Transverse colon (tissue), 4 donors: ENCODE data around the gene FLNA.

Source experiments
- POLR2AphosphoS5 ChIP-seq, 3 donors: sonication (generic); formaldehyde crosslinking; IDR thresholded peaks; one replicate each; pipeline ENCODE4 v1.6.1; 2016; ENCODE audit warnings: antibody characterized with exemption in 3 of 3
- TF ChIP-seq, protein P1 (sequence below), 5 experiments: fragments of 200-600 bp in 3 of 5; fragments of 450-650 bp in 2 of 5; sonication (generic) in 3 of 5; IDR thresholded peaks; 1 replicate in 2 of 5; 2 replicates in 3 of 5; pipeline ENCODE4 v1.5.1; 2016 to 2017; ENCODE audit warnings: antibody characterized with exemption in 5 of 5, inconsistent platforms in 3 of 5, mild to moderate bottlenecking in 2 of 5, moderate library complexity in 1 of 5

DNA sequence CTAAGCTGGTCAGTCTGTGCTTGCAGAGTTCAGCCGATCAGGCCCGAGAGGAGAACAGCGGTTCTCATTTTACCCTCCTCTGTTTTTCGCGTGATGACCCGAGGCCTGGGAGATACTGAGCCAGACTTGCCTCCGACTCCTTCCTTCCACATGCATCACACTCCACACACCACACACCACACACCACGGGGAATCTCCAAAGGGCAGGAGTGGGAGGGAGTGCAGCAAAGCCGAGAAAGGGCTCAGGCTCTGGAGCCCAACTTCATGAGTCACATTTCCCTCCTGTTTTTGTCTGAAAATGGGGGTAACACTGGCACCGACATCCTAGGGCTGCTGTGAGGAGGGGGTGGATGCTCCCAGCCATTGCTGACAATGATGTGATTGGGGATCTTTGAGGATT is 39.9 kb downstream of the FLNA start:
- TF ChIP-seq, protein P1, sequence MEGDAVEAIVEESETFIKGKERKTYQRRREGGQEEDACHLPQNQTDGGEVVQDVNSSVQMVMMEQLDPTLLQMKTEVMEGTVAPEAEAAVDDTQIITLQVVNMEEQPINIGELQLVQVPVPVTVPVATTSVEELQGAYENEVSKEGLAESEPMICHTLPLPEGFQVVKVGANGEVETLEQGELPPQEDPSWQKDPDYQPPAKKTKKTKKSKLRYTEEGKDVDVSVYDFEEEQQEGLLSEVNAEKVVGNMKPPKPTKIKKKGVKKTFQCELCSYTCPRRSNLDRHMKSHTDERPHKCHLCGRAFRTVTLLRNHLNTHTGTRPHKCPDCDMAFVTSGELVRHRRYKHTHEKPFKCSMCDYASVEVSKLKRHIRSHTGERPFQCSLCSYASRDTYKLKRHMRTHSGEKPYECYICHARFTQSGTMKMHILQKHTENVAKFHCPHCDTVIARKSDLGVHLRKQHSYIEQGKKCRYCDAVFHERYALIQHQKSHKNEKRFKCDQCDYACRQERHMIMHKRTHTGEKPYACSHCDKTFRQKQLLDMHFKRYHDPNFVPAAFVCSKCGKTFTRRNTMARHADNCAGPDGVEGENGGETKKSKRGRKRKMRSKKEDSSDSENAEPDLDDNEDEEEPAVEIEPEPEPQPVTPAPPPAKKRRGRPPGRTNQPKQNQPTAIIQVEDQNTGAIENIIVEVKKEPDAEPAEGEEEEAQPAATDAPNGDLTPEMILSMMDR (IDR thresholded peaks at IDR 0.05): no peak
- TF ChIP-seq POLR2AphosphoS5 (IDR thresholded peaks at IDR 0.05): no peak
